H1 (cell line): ENCODE measurements around the gene COL4A1. TPM values are rescaled to one million over a fixed set of nuclear protein-coding genes. Genes with fewer than 3 reads are reported as not detected.

ENCODE experiments used
- CTCF ChIA-PET: fragments of 300-600 bp; sonication (Branson Sonifier 250); formaldehyde crosslinking; loops from one replicate; lab custom pipeline; 2021; ENCODE audit not compliant: partially characterized antibody; lab: Charles Lee
- POLR2A ChIA-PET: fragments of 300-600 bp; sonication (Branson Sonifier 250); formaldehyde crosslinking; loops from one replicate; lab custom pipeline; 2021; ENCODE audit warnings: inconsistent platforms; ENCODE audit not compliant: partially characterized antibody; lab: Charles Lee
- DNase-seq, 2 experiments: peaks; one replicate each; pipeline versions ENCODE4 v3.0.0 to v3.0.0-alpha.2; 2010 to 2022; ENCODE audit warnings: low spot score in 2 of 2, low read depth in 1 of 2, mixed read lengths in 1 of 2
- FAIRE-seq: peaks from 2 replicates; lab custom pipeline; 2011; peaks lifted over from hg19 to GRCh38; lab: Jason Lieb, UNC
- H2AFZ ChIP-seq: 2 replicates; pipeline ENCODE4 v1.8.1; 2012; ENCODE audit warnings: low read length, inconsistent platforms
- H2AK5ac ChIP-seq: 2 replicates; pipeline ENCODE4 v1.6.1; 2013; ENCODE audit warnings: low read depth, low read length
- H2BK120ac ChIP-seq: replicated peaks from 2 replicates; pipeline ENCODE3; 2013; ENCODE audit warnings: low read depth, low read length, inconsistent platforms
- H2BK12ac ChIP-seq: 2 replicates; pipeline ENCODE4 v1.6.1; 2013; ENCODE audit warnings: low read depth, low read length
- H2BK15ac ChIP-seq: 2 replicates; pipeline ENCODE4 v1.6.1; 2013; ENCODE audit warnings: low read length
- H2BK20ac ChIP-seq: 2 replicates; pipeline ENCODE4 v1.6.1; 2013; ENCODE audit warnings: low read length
- H2BK5ac ChIP-seq: 2 replicates; pipeline ENCODE4 v1.6.1; 2013; ENCODE audit warnings: low read depth, low read length
- H3K14ac ChIP-seq: 2 replicates; pipeline ENCODE4 v1.6.1; 2013; ENCODE audit warnings: inconsistent platforms; ENCODE audit not compliant: insufficient read length
- H3K18ac ChIP-seq: 2 replicates; pipeline ENCODE4 v1.6.1; 2013; ENCODE audit warnings: low read length; ENCODE audit errors: extremely low read depth
- H3K23ac ChIP-seq: 2 replicates; pipeline ENCODE4 v1.6.1; 2013; ENCODE audit warnings: inconsistent platforms; ENCODE audit not compliant: insufficient read length
- H3K23me2 ChIP-seq: 2 replicates; pipeline ENCODE4 v1.6.1; 2013; ENCODE audit warnings: low read depth, low read length
- H3K27ac ChIP-seq: 2 replicates; pipeline ENCODE4 v1.6.1; 2011; ENCODE audit warnings: low read depth, low read length, inconsistent platforms
- H3K27me3 ChIP-seq, 4 experiments: replicated peaks in 1 of 4; 1 replicate in 1 of 4; 2 replicates in 3 of 4; pipeline versions ENCODE4 v1.6.1 to v1.8.1; 2011 to 2013; ENCODE audit warnings: low read length in 3 of 4, mild to moderate bottlenecking in 3 of 4, inconsistent platforms in 2 of 4, mixed read lengths in 2 of 4, moderate library complexity in 1 of 4; ENCODE audit not compliant: control insufficient read depth in 3 of 4, insufficient read depth in 3 of 4; ENCODE audit errors: extremely low read depth in 1 of 4
- H3K36me3 ChIP-seq, 4 experiments: 2 replicates each; pipeline versions ENCODE4 v1.6.1 to v1.8.1; 2011 to 2013; ENCODE audit warnings: mild to moderate bottlenecking in 4 of 4, low read length in 3 of 4, moderate library complexity in 2 of 4, control low read depth in 1 of 4, inconsistent platforms in 1 of 4; ENCODE audit not compliant: insufficient read depth in 4 of 4, control insufficient read depth in 2 of 4
- H3K4ac ChIP-seq: replicated peaks from 2 replicates; pipeline ENCODE3; 2013; ENCODE audit warnings: low read length, low read depth, mixed read lengths, inconsistent platforms; ENCODE audit not compliant: insufficient read length
- H3K4me1 ChIP-seq, 4 experiments: replicated peaks in 1 of 4; 1 replicate in 1 of 4; 2 replicates in 3 of 4; pipeline versions ENCODE4 v1.6.1 to v1.8.1; 2011 to 2013; ENCODE audit warnings: low read length in 3 of 4, inconsistent platforms in 2 of 4, mixed read lengths in 1 of 4; ENCODE audit not compliant: insufficient read depth in 4 of 4, control insufficient read depth in 3 of 4
- H3K4me2 ChIP-seq, 2 experiments: 2 replicates each; pipeline versions ENCODE4 v1.6.1 to v1.8.1; 2011 to 2013; ENCODE audit warnings: low read depth in 2 of 2, low read length in 2 of 2, control low read depth in 1 of 2, inconsistent platforms in 1 of 2, mild to moderate bottlenecking in 1 of 2; ENCODE audit not compliant: insufficient read depth in 1 of 2
- H3K4me3 ChIP-seq, 4 experiments: fragments of 200-600, 300-600 bp in 1 of 4; sonication (generic), shearing (Covaris generic), sonication (Bioruptor Twin) in 1 of 4; 2 replicates each; pipeline versions ENCODE4 v1.5.1 to v1.8.1; 2011 to 2016; ENCODE audit warnings: low read length in 4 of 4, low read depth in 3 of 4, control low read depth in 2 of 4, inconsistent platforms in 2 of 4, mild to moderate bottlenecking in 2 of 4, mixed read lengths in 1 of 4, moderate library complexity in 1 of 4; ENCODE audit not compliant: insufficient read depth in 2 of 4; ENCODE audit errors: extremely low read depth in 1 of 4
- H3K56ac ChIP-seq: replicated peaks from 2 replicates; pipeline ENCODE3; 2013; ENCODE audit warnings: low read depth, mild to moderate bottlenecking, mixed read lengths, low read length, inconsistent platforms; ENCODE audit not compliant: insufficient read length
- H3K79me1 ChIP-seq: 2 replicates; pipeline ENCODE4 v1.6.1; 2013; ENCODE audit warnings: low read depth, low read length, control low read depth
- H3K79me2 ChIP-seq, 2 experiments: 2 replicates each; pipeline versions ENCODE4 v1.6.1 to v1.8.1; 2012 to 2013; ENCODE audit warnings: low read length in 2 of 2, mild to moderate bottlenecking in 2 of 2, inconsistent platforms in 1 of 2; ENCODE audit not compliant: insufficient read depth in 2 of 2, control insufficient read depth in 1 of 2
- H3K9ac ChIP-seq, 4 experiments: replicated peaks in 1 of 4; 1 replicate in 1 of 4; 2 replicates in 3 of 4; pipeline versions ENCODE4 v1.6.1 to v1.8.1; 2011 to 2013; ENCODE audit warnings: low read depth in 3 of 4, low read length in 3 of 4, control low read depth in 2 of 4, mild to moderate bottlenecking in 2 of 4, moderate library complexity in 2 of 4, inconsistent platforms in 1 of 4; ENCODE audit errors: extremely low read depth in 1 of 4
- H3K9me3 ChIP-seq, 2 experiments: 2 replicates each; pipeline versions ENCODE4 v1.6.1 to v1.8.1; 2012 to 2013; ENCODE audit warnings: mild to moderate bottlenecking in 2 of 2, moderate library complexity in 2 of 2, control low read depth in 1 of 2, inconsistent platforms in 1 of 2, low read depth in 1 of 2, low read length in 1 of 2, mixed read lengths in 1 of 2; ENCODE audit not compliant: insufficient read depth in 2 of 2
- H4K20me1 ChIP-seq, 2 experiments: replicated peaks in 1 of 2; 2 replicates each; pipeline versions ENCODE3 to v1.8.1; 2011 to 2013; ENCODE audit warnings: inconsistent platforms in 2 of 2, low read length in 2 of 2, mild to moderate bottlenecking in 1 of 2; ENCODE audit not compliant: insufficient read depth in 2 of 2, control insufficient read depth in 1 of 2
- H4K5ac ChIP-seq: 2 replicates; pipeline ENCODE4 v1.6.1; 2013; ENCODE audit warnings: low read length, low read depth, mixed read lengths, inconsistent platforms; ENCODE audit not compliant: insufficient read length
- H4K8ac ChIP-seq: 2 replicates; pipeline ENCODE4 v1.8.0; 2013; ENCODE audit warnings: mild to moderate bottlenecking, moderate library complexity, low read length, inconsistent platforms; ENCODE audit not compliant: insufficient read depth; ENCODE audit errors: extremely low read depth
- H4K91ac ChIP-seq: replicated peaks from 2 replicates; pipeline ENCODE3; 2013; ENCODE audit warnings: low read length, mixed read lengths, inconsistent platforms; ENCODE audit not compliant: insufficient read length
- ASH2L ChIP-seq: fragments of 200-600, 300-600 bp; sonication (generic); IDR thresholded peaks from one replicate; pipeline ENCODE4 v1.7.1; 2017; ENCODE audit warnings: low read length
- CTBP2 ChIP-seq: IDR thresholded peaks from 2 replicates; pipeline ENCODE4 v1.7.0; 2011; ENCODE audit warnings: borderline replicate concordance, mild to moderate bottlenecking, moderate library complexity, mixed read lengths, low read length; ENCODE audit not compliant: insufficient read depth, insufficient read length
- EGR1 ChIP-seq: IDR thresholded peaks from 2 replicates; pipeline ENCODE4 v1.6.1; 2011; ENCODE audit warnings: low read depth, low read length, borderline replicate concordance
- KDM1A ChIP-seq: fragments of 200-600, 300-600 bp; sonication (generic); IDR thresholded peaks from 2 replicates; pipeline ENCODE4 v1.7.1; 2016; ENCODE audit warnings: mild to moderate bottlenecking, low read length, borderline replicate concordance
- POU5F1 ChIP-seq: IDR thresholded peaks from 2 replicates; pipeline ENCODE4 v1.6.1; 2011; ENCODE audit warnings: low read depth, mild to moderate bottlenecking, low read length, moderate library complexity
- SAP30 ChIP-seq: fragments of 300-600 bp; sonication (generic); IDR thresholded peaks from 2 replicates; pipeline ENCODE4 v1.7.1; 2012; ENCODE audit warnings: low read length, moderate library complexity, mild to moderate bottlenecking, inconsistent platforms; ENCODE audit not compliant: insufficient read depth, insufficient replicate concordance
- SIX5 ChIP-seq: IDR thresholded peaks from 2 replicates; pipeline ENCODE4 v1.6.1; 2011; ENCODE audit warnings: mild to moderate bottlenecking, low read depth, low read length
- YY1 ChIP-seq: IDR thresholded peaks from 2 replicates; pipeline ENCODE4 v1.6.1; 2011; ENCODE audit warnings: low read depth, mild to moderate bottlenecking, low read length
- WGBS, 2 experiments: shearing (Covaris generic) in 1 of 2; methylation state at CpG; one replicate each; pipeline versions ENCODE4 v1.1.6 to v1.1.7; 2013 to 2015; ENCODE audit warnings: low lambda C conversion rate in 2 of 2, mixed read lengths in 2 of 2, inconsistent platforms in 1 of 2, low coverage in 1 of 2, missing lambda C conversion rate in 1 of 2; ENCODE audit not compliant: insufficient replicate concordance in 2 of 2, insufficient coverage in 1 of 2, insufficient read length in 1 of 2; ENCODE audit errors: extremely low coverage in 1 of 2, missing lambda C conversion rate in 1 of 2; 5-methylcytosine and 5-hydroxymethylcytosine counted together
- polyA plus RNA-seq, 7 experiments: library from polyadenylated mRNA; depleted of rRNA in 3 of 7; stranded (reverse) in 5 of 7; unstranded in 2 of 7; fragments of >200 nt in 5 of 7; fragments of 200-250 nt in 2 of 7; gene quantifications; 1 replicate in 5 of 7; 2 replicates in 1 of 7; 4 replicates in 1 of 7; pipeline versions ENCODE4 v1.2.1 to v1.2.3, GENCODE V29; 2011 to 2013; ENCODE audit warnings: missing spikeins in 2 of 7, mixed read lengths in 2 of 7
- total RNA-seq: library from RNA; stranded (reverse); fragmentation: NEBNext Ultra II Directional; extraction: Animal tissue kit (Norgen Biotek cat#: 25700); gene quantifications from 2 replicates; pipeline ENCODE4 v1.2.1, GENCODE V29; 2021
- TF ChIP-seq, protein P1 (sequence below): IDR thresholded peaks from 2 replicates; pipeline ENCODE4 v1.6.1; 2012; ENCODE audit warnings: inconsistent platforms

COL4A1 gene
- total and polyA plus RNA-seq, 2 of the 8 experiments (the other 6 are each of a cell fraction or from before 2014, with no cell fraction given) = 30.7 to 82.0 TPM

- Histone ChIP-seq H4K20me1 (peaks cover 1 to 7% of the 10 kb centered on the region in 2 experiments), H2BK120ac (no peak overlapping the region), H3K4me3 (no peak overlapping the region), H3K56ac (no peak overlapping the region), H3K23ac (no peak overlapping the region), H3K79me2 (peaks cover 0 to 3% of the 10 kb centered on the region in 2 experiments; a peak in 2 of 4 replicates), H3K18ac (no peak overlapping the region), H3K4me1 (peaks cover 0 to 3% (median 0%) of the 10 kb centered on the region in 4 experiments; a peak in 1 of 7 replicates), H2BK5ac (no peak overlapping the region), H3K27me3 (no peaks in the 10 kb centered on the region), H2BK12ac (no peak overlapping the region), H2AFZ (no peak overlapping the region), H3K4ac (no peak overlapping the region), H4K5ac (no peak overlapping the region), H3K14ac (no peak overlapping the region), H3K23me2 (no peaks in the 10 kb centered on the region), H3K9me3 (no peaks in the 10 kb centered on the region), H2AK5ac (no peak overlapping the region), H4K8ac (no peak overlapping the region), H3K36me3 (no peaks in the 10 kb centered on the region; a peak in 2 of 8 replicates), H3K27ac (no peak overlapping the region), H3K4me2 (no peak overlapping the region), H2BK15ac (no peak overlapping the region), H2BK20ac (no peak overlapping the region), H4K91ac (no peak overlapping the region), H3K79me1 (peaks cover 3% of the 10 kb centered on the region), H3K9ac (no peak overlapping the region)
- ChIA-PET CTCF (interaction anchor here (1.8 kb wide), 1 partner anchor 33 kb away, joined by 4 read pairs; no protein-coding TSS in a partner anchor), POLR2A (interaction anchor here (0.7 kb wide), 1 partner anchor 14 kb away, joined by 3 read pairs; no protein-coding TSS in a partner anchor)
- WGBS, 2 experiments = 86% methylated on average over 6 of the region's 7 CpGs; no CpG with 5 or more reads in 1 of the 2 experiments
- FAIRE-seq (no peak), DNase-seq (no peak)
- TF ChIP-seq POU5F1 (no peak), SAP30 (no peak), SIX5 (no peak), ASH2L (no peak), CTBP2 (no peak), KDM1A (no peak), YY1 (no peak), EGR1 (no peak)
- TF ChIP-seq, protein P1, sequence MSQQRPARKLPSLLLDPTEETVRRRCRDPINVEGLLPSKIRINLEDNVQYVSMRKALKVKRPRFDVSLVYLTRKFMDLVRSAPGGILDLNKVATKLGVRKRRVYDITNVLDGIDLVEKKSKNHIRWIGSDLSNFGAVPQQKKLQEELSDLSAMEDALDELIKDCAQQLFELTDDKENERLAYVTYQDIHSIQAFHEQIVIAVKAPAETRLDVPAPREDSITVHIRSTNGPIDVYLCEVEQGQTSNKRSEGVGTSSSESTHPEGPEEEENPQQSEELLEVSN = no peak
Measured at GRCh38 chr13:110280985-110281688, 25.8 kb downstream of the COL4A1 start.
